GM21423 (cell line): ENCODE results near the gene SLC30A1.
A peak's percentile ranks its signal among the peaks of the same experiment; 100 is the strongest.

ENCODE experiments used
- ATAC-seq: cut with Tn5 transposase; IDR thresholded peaks from one replicate; pipeline ENCODE4 v1.9.1; 2021; ENCODE audit warnings: mild to moderate bottlenecking, moderate library complexity; ENCODE audit not compliant: unreplicated experiment

Gene SLC30A1

GRCh38 chr1:211607754-211608473 is 29.0 kb upstream of the SLC30A1 start:
- ATAC-seq: no peak

- ATAC-seq: peak; percentile 86
Observed at GRCh38 chr1:211606914-211607753, 28.2 kb upstream of the SLC30A1 start.

GRCh38 chr1:211606332-211606913 is 27.5 kb upstream of the SLC30A1 start:
- ATAC-seq: peak; percentile 74

- no peak for ATAC-seq
Observed at GRCh38 chr1:211605603-211606331, 26.8 kb upstream of the SLC30A1 start.

- no peak for ATAC-seq
Observed at GRCh38 chr1:211605034-211605433, 26.1 kb upstream of the SLC30A1 start.

GRCh38 chr1:211604548-211604947 is 25.6 kb upstream of the SLC30A1 start:
- ATAC-seq: no peak

GRCh38 chr1:211603713-211604112 is 24.8 kb upstream of the SLC30A1 start:
- ATAC-seq: no peak

GRCh38 chr1:211603191-211603701 is 24.3 kb upstream of the SLC30A1 start:
- ATAC-seq: no peak

- ATAC-seq: no peak
Observed at GRCh38 chr1:211601982-211602670, 23.2 kb upstream of the SLC30A1 start.

- no peak for ATAC-seq
Observed at GRCh38 chr1:211601159-211601558, 22.2 kb upstream of the SLC30A1 start.

GRCh38 chr1:211599250-211599649 is 20.3 kb upstream of the SLC30A1 start:
- no peak for ATAC-seq

- ATAC-seq: no peak
Observed at GRCh38 chr1:211598514-211598913, 19.6 kb upstream of the SLC30A1 start.

- ATAC-seq: no peak
Observed at GRCh38 chr1:211596418-211597181, 17.6 kb upstream of the SLC30A1 start.

GRCh38 chr1:211595419-211595818 is 16.5 kb upstream of the SLC30A1 start:
- ATAC-seq: no peak

GRCh38 chr1:211591980-211592493 is 13.1 kb upstream of the SLC30A1 start:
- ATAC-seq: no peak

GRCh38 chr1:211589782-211590721 is 11.1 kb upstream of the SLC30A1 start:
- ATAC-seq: no peak

GRCh38 chr1:211588711-211589110 is 9.8 kb upstream of the SLC30A1 start:
- ATAC-seq: no peak

- ATAC-seq: no peak
Observed at GRCh38 chr1:211587123-211587522, 8.2 kb upstream of the SLC30A1 start.
